Activated T-helper 1 cell treated with Interleukin-2 at 50 U/mL for 16 hours (primary cell): ENCODE results near the gene INHBA.

Experiments
- DNase-seq: peaks from one replicate; pipeline ENCODE4 v3.0.0-alpha.2; 2020; ENCODE audit warnings: low read depth

INHBA gene

DNA sequence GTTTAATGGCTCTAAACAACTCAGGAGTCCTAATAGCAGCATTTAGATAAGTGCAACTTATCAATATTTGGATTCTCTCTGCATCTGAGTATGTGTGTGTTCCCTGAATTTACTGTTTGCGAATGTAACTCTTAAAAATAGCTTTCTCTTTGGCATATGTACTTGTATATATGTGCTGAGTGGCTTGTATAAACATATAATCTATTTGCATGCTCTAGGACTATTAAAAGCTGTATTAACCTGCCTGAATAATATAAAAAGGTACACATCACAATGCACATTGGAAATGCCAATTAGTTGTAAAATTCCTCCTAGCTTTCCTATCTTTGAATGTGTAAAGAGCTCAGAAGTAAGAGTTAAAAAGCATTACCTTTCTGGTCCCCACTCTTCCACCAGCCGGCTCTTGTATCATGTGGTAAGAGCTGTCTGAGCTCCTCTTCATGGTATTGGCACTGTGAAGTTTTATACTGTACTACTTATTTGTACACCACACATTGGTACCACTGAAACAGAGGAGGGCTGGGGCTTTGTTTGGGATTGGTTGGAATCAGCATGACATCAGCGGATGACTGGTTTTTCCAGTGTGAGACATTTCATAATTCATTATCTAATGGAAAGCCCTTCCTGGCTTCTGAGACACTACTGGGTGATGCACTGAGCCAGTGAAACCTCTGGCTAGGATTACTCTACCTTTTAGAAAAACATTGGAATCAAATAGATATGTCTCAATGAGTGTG lies at the start of gene INHBA:
INHBA (minus strand) TSS at position 456 of the 737 bp plus-strand sequence. CDS start 2,716 bp downstream, outside the sequence.
- no peak for DNase-seq

DNA sequence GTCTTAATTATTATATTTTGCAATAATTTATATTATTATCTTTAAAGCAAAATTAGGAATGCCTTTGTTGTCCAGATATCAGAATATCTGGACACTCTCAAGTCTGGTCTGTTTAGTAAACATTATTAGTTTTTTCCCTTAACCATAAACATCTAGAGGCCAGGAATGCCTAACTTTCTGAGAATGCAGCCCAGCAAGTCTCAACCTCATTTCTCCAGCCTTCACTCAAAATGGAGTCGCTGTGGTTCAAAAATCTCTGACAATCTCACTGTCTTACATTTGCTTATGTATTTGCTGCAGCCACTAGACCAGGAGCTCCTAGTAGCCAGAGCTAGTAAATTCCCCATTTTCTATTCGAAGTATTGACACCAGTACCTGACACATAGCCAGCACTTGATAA lies 49.7 kb upstream of the INHBA start:
- no peak for DNase-seq

DNA sequence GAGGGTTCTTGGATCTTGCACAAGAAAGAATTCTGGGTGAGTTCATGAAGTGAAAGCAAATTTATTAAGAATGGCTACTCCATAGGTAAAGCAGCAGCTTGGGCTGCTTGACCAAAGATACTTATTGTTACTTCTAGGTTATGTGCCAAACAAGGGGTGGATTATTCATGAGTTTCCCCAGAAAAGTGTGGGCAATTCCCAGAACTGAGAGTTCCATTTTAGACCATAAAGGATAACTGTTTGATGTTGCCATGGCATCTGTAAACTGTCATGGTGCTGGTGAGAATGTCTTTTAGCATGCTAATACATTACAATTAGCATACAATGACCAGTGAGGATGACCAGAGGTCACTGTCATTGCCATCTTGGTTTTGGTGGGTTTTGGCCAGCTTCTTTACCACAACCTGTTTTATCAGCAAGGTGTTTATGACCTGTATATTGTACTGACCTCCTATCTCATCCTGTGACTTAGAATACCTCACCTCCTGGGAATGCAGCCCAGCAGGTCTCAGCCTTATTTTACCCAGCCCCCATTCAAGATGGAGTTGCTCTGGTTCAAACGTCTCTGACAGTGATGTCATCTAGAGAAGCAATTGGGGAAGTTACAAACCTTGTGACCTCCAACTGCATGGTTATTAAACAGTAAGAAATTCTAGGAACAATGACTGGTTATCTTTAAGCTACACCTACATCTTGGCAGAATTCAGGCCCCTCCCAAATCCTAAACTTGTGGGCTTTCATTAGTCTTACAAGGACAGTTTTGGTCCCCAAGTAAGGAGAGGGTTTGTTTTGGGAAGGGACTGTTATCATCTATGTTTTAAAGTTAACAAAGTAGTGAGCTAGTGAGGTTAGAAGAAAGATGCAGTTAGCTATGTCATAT lies 48.0 kb upstream of the INHBA start:
- no peak for DNase-seq

- DNase-seq = no peak
These were observed 45.1 kb upstream of the INHBA start for GRCh38 chr7:41747961-41748360.

DNA sequence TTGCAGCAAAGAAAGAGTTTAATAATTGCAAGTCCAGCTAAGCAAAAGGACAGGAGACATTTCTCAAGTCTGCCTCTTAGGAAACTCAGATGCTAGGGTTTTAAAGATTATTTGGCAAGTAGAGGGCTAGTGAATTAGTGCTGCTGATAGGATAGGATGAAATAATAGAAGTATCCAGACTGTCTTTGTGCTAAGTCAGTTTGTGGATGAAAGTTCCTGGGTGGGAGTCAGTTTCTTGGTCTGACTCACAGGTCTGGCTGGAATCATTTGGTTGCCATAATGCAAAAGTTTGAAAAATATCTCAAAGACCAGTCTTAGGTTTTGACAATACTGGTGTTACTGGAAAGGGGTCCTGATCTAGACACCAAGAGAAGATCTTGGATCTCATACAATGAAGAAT lies 42.6 kb upstream of the INHBA start:
- DNase-seq = no peak

- no peak for DNase-seq
These were observed 41.3 kb upstream of the INHBA start for GRCh38 chr7:41744161-41744560.

GRCh38 chr7:41742401-41743020 lies 39.6 kb upstream of the INHBA start:
- DNase-seq = no peak

DNA sequence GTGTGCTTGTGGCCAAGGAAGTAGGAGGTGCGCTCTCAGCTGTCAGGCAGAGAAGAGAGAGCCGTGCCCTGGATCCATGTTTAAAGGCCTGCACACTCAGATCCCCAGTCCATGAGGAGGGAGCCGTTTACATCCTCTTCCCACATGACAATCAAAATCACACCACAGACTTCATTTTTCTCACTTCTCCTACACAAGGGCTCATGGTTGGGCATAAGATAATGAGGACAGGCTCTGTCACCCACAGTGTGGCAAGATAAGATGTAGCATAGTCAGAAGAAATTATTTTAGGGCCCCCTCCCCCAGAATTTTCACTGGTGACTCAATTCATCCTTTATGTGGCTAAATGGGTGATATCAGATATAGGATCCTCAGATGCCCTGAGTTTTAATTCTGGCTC lies 35.9 kb upstream of the INHBA start:
- DNase-seq = no peak

DNA sequence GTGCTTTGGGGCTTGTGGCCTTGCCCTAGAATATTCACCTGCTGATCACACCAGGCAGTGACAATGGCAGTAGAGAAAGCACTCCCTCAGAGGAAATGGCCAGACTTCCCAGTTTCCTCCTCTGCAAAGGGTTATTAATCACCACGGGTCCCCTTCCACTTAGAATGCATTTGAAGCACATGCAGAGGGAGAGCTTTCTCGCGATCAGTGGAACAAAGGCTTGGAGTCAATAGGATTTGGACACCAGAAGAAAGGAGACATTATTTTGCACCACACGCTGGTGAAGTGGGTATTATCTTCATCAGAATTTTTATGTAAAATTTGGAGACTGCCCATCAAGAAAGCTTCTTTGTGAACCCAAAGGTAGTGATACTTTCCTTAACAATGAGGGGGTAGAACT lies 35.4 kb upstream of the INHBA start:
- DNase-seq = no peak

GRCh38 chr7:41735206-41735605 lies 32.3 kb upstream of the INHBA start:
- no peak for DNase-seq

GRCh38 chr7:41732843-41733306 lies 30.0 kb upstream of the INHBA start:
- no peak for DNase-seq

DNA sequence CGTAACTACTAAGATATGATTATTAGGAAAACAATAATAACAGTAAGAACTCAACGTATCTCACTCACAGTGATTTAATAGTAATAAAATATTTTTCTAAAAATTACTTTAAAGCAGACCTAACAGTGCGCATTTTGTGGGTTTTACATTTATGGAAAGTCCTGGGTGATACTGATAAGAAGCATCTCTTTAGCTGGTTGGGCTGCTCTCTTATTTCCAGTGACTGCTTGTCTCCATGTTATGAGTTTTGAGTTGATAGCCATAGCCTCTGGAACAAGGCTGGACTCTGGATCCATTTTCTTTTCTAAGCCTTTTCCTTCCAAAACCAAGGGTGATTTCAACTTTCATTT lies 29.5 kb upstream of the INHBA start:
- no peak for DNase-seq

DNA sequence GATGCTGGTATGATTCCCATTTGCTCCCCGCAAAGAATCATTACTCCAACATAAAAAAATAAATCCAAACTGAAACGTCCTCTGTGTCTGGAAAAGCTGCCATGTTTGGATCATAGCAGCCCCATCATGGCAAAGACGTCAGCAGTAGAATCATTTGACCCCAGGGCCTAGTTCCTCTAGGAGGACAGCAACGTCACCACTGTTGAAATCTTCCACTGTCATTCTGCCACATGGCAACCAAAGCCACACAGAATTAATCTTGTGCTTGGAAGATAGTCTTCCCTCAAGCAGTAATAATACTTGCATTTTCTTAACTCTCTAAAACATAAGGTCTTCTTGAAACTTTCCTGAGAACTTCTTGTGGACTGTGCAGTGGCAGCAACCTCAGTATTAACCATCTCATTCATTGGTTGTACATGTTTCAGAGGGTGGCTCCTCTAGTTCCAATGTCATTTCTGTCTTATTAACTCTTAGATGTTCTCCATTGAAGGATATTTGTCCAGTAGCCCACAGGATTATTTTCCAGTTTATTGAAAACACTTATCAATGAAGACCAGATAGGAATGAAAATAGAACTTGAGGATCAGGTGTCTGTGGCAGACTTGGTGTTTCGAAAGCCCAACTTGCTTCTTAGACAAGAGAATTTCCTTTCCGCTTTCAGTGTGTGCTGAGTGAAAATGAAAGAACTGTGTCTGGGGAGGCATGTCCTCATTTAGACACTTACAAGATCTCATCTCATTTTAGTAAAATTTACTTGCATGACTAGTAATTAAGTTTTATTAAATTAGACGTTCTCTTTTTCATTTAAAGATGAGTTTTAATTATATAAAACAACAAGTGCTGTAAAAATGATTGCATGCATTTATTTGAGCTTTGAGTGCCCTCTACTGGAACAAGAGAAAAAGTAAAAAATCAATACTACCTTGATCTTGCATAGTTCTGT lies 28.9 kb upstream of the INHBA start:
- DNase-seq = no peak

DNA sequence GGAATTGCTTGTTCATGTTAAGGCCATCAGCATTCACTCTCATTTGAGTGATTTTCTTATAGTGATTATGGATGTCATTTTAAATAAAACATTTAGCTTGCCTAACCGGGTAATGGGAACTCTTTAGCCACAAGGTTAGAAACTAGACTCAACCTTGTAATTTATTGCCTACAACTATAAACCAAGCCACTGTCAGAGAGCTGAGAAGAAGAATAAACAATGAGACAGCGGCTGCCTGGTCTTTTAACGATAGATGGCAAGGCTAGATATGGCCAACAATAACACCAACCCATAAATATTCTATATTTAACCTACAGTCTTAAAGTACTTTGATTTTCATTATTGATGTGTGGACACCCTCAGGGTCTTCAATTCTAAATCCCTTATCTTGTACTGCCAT lies 27.8 kb upstream of the INHBA start:
- no peak for DNase-seq

- no peak for DNase-seq
These were observed 27.3 kb upstream of the INHBA start for GRCh38 chr7:41730161-41730560.

DNA sequence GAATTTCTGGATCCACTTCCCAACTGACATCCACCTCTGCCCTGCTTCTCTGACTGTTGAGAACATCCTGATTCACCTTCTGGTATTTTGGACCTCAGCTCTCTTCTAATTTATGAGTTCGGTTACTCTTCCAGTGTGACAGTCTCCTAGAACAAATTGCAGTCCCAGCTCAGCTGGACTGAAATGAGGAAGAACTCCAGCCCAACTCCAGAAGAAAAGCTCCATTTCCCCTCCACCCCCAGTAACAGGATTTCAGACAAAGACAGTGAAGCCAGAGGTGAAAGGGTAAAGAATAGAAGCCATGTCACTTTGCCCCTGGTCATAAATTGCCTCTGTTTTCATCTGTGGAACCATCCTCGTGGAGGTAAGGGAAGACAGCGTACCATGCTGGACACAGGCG lies 26.2 kb upstream of the INHBA start:
- DNase-seq = no peak

- no peak for DNase-seq
These were observed 22.1 kb upstream of the INHBA start for GRCh38 chr7:41725013-41725412.

GRCh38 chr7:41720886-41721285 lies 18.0 kb upstream of the INHBA start:
- no peak for DNase-seq

GRCh38 chr7:41720046-41720445 lies 17.2 kb upstream of the INHBA start:
- no peak for DNase-seq

DNA sequence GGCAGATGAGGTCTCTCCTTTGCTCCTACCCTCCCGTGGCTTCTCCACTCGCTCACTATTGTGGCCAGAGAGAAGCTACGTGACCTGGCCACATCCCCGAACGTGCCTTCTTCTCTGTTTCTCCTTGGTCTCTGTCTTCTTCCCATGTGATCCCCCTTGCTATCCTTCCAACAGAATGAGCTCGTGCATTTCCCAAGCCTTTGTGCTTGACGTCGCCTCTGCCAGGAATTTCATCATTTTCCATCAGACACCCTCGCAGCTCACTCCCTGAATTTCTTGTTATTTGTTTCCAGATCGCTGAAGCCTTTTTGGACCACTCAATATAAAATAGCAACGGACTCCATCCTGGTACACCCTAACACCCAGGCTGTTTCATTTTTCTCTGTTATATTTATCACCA lies 13.8 kb upstream of the INHBA start:
- no peak for DNase-seq

DNA sequence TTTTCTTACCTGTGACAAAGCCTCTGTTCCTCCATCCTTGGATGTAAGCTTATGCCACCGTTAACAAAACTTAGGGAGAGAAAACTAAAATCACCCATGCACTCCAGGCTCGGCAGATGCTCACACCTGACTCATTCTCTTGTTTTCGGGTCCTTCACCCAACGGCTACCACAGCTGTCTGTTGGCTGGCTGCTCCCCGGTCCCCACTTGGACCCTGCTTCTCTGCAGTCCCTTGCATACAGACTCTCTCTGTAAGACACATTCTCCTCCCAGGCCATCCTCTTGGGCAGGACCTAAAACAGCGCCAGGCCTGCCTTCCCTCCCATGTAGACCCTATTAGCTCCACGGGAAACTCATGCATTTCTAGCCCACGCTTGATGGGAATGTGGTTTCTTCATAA lies 12.1 kb upstream of the INHBA start:
- DNase-seq = no peak
